ENCODE results near the gene TJP2. TPM values are rescaled to one million over a fixed set of nuclear protein-coding genes. Genes with fewer than 3 reads are reported as not detected.

The TJP2 gene
- total RNA-seq, 1 donor from 2014 or later = 6.0 TPM

DNA sequence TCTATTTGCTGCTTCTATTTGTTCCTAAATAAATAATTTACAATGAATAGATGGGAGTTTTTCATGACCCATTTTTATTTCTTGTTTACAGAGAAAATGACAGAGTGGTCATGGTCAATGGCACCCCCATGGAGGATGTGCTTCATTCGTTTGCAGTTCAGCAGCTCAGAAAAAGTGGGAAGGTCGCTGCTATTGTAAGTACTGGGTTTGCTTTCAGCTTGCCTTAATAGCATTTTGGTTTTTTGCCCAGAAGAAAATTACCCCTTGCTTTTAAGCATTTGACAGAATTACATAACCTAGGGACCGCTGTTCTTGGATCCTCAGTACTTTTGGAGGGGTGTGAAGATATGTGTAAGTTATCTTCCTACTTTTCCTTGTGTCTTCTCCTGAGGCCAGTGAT, 44.1 kb downstream of the TJP2 start:
- TF ChIP-seq, protein P1, sequence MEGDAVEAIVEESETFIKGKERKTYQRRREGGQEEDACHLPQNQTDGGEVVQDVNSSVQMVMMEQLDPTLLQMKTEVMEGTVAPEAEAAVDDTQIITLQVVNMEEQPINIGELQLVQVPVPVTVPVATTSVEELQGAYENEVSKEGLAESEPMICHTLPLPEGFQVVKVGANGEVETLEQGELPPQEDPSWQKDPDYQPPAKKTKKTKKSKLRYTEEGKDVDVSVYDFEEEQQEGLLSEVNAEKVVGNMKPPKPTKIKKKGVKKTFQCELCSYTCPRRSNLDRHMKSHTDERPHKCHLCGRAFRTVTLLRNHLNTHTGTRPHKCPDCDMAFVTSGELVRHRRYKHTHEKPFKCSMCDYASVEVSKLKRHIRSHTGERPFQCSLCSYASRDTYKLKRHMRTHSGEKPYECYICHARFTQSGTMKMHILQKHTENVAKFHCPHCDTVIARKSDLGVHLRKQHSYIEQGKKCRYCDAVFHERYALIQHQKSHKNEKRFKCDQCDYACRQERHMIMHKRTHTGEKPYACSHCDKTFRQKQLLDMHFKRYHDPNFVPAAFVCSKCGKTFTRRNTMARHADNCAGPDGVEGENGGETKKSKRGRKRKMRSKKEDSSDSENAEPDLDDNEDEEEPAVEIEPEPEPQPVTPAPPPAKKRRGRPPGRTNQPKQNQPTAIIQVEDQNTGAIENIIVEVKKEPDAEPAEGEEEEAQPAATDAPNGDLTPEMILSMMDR (IDR thresholded peaks at IDR 0.05; ENCODE audit: partially characterized antibody, unreplicated experiment) = no peak
- no peak for DNase-seq

DNA sequence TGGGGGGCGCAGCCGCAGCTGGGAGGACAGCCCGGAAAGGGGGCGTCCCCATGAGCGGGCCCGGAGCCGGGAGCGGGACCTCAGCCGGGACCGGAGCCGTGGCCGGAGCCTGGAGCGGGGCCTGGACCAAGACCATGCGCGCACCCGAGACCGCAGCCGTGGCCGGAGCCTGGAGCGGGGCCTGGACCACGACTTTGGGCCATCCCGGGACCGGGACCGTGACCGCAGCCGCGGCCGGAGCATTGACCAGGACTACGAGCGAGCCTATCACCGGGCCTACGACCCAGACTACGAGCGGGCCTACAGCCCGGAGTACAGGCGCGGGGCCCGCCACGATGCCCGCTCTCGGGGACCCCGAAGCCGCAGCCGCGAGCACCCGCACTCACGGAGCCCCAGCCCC, 47.0 kb downstream of the TJP2 start:
- no peak overlapping the region for H3K4me3 Mint-ChIP-seq (ENCODE audit: unreplicated experiment)
- peaks cover 2% of the 10 kb centered on the region for H3K4me1 Mint-ChIP-seq (ENCODE audit: low read depth, unreplicated experiment)
- DNase-seq = no peak
- no peak overlapping the region for H3K27ac Mint-ChIP-seq (ENCODE audit: unreplicated experiment)
- H3K27me3 Mint-ChIP-seq (ENCODE audit: unreplicated experiment) = no peaks in the 10 kb centered on the region
- H3K9me3 Mint-ChIP-seq (ENCODE audit: unreplicated experiment) = no peaks in the 10 kb centered on the region
- TF ChIP-seq, protein P1 (IDR thresholded peaks at IDR 0.05; ENCODE audit: partially characterized antibody, unreplicated experiment) = no peak
- no peaks in the 10 kb centered on the region for H3K36me3 Mint-ChIP-seq (ENCODE audit: unreplicated experiment)

More for the DNA sequence above, 44.1 kb downstream of the TJP2 start:
- Mint-ChIP-seq H3K4me1 (ENCODE audit: low read depth, unreplicated experiment) (peaks cover 5% of the 10 kb centered on the region), H3K36me3 (ENCODE audit: unreplicated experiment) (no peaks in the 10 kb centered on the region), H3K9me3 (ENCODE audit: unreplicated experiment) (no peaks in the 10 kb centered on the region), H3K27ac (ENCODE audit: unreplicated experiment) (no peak overlapping the region), H3K27me3 (ENCODE audit: unreplicated experiment) (no peaks in the 10 kb centered on the region), H3K4me3 (ENCODE audit: unreplicated experiment) (no peak overlapping the region)

DNA sequence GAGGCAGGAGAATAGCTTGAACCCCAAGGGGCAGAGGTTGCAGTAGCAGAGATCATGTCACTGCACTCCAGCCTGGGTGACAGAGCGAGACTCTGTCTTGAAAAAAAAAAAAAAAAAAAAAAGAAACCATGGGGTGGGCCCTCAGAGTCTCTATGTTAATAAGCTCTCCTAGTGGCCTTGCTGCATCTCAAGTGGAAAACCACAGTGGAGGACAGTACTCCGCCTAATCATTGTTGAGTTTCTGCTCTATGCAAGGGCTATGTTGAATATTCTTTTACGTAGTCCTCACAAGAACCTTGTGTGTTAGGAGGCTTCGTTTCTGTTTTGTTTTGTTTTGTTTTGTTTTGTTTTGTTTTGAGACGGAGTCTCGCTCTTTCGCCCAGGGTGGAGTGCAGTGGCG, 48.9 kb downstream of the TJP2 start:
- no peak for DNase-seq
- Mint-ChIP-seq H3K27ac (ENCODE audit: unreplicated experiment) (no peak overlapping the region), H3K4me1 (ENCODE audit: low read depth, unreplicated experiment) (no peaks in the 10 kb centered on the region), H3K36me3 (ENCODE audit: unreplicated experiment) (no peaks in the 10 kb centered on the region), H3K4me3 (ENCODE audit: unreplicated experiment) (no peak overlapping the region), H3K9me3 (ENCODE audit: unreplicated experiment) (no peaks in the 10 kb centered on the region), H3K27me3 (ENCODE audit: unreplicated experiment) (no peaks in the 10 kb centered on the region)
- TF ChIP-seq, protein P1 (IDR thresholded peaks at IDR 0.05; ENCODE audit: partially characterized antibody, unreplicated experiment) = no peak

DNA sequence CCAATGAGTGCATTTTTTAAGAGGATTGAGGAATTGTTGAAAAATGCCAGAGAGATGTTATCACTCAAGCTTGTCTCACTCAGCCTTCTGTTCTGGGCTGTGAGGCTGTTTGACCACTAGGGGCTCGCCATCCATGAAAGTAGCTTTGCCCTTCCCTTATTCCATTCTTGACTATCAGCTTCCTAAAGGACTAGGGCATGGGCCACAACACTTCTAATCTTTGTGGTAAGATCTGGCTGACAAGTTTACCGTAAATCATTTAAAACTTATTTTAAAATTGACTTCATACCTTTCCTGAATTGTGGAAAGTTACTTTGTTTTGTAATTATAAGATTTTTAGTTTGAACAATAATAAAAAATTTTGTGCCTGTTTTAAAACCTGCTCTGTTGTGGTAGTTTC, 49.5 kb downstream of the TJP2 start:
- Mint-ChIP-seq H3K36me3 (ENCODE audit: unreplicated experiment) (no peaks in the 10 kb centered on the region), H3K27ac (ENCODE audit: unreplicated experiment) (no peak overlapping the region), H3K4me3 (ENCODE audit: unreplicated experiment) (no peak overlapping the region), H3K27me3 (ENCODE audit: unreplicated experiment) (no peaks in the 10 kb centered on the region), H3K9me3 (ENCODE audit: unreplicated experiment) (no peaks in the 10 kb centered on the region), H3K4me1 (ENCODE audit: low read depth, unreplicated experiment) (no peaks in the 10 kb centered on the region)
- DNase-seq = peak; percentile 51
- TF ChIP-seq, protein P1 (IDR thresholded peaks at IDR 0.05; ENCODE audit: partially characterized antibody, unreplicated experiment) = peak; percentile 80

DNA sequence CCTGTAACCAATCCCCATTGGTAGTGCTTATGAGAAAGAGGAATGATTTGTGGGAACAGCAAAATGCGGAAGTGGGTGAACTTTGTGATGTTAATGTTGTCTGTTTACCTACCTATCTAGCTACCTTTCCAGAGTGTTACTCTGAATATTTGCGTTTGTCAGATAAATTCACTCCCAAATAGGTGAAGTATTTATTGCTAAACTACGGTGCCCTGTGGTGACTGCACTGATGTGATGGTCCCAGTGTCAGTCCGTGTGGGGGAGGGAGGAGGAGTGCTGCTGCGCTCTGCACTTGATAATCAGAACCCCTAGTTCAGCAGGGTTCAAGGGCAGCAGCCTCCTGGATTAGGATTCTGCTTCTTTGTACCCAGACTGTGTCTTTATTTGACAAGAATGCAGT, 55.3 kb downstream of the TJP2 start:
- DNase-seq = no peak
- no peaks in the 10 kb centered on the region for H3K27me3 Mint-ChIP-seq (ENCODE audit: unreplicated experiment)
- no peak overlapping the region for H3K4me3 Mint-ChIP-seq (ENCODE audit: unreplicated experiment)
- no peaks in the 10 kb centered on the region for H3K9me3 Mint-ChIP-seq (ENCODE audit: unreplicated experiment)
- H3K36me3 Mint-ChIP-seq (ENCODE audit: unreplicated experiment) = no peaks in the 10 kb centered on the region
- TF ChIP-seq, protein P1 (IDR thresholded peaks at IDR 0.05; ENCODE audit: partially characterized antibody, unreplicated experiment) = no peak
- no peaks in the 10 kb centered on the region for H3K4me1 Mint-ChIP-seq (ENCODE audit: low read depth, unreplicated experiment)
- no peak overlapping the region for H3K27ac Mint-ChIP-seq (ENCODE audit: unreplicated experiment)
